SH-SY5Y (cell line): ENCODE results near the gene PCK1.

ENCODE experiments used
- GATA2 ChIP-seq: IDR thresholded peaks from 2 replicates; pipeline ENCODE4 v1.6.1; 2011; ENCODE audit warnings: mild to moderate bottlenecking, low read depth, low read length
- GATA3 ChIP-seq: IDR thresholded peaks from 2 replicates; pipeline ENCODE4 v1.6.1; 2011; ENCODE audit warnings: low read depth, mild to moderate bottlenecking, low read length, moderate library complexity

DNA sequence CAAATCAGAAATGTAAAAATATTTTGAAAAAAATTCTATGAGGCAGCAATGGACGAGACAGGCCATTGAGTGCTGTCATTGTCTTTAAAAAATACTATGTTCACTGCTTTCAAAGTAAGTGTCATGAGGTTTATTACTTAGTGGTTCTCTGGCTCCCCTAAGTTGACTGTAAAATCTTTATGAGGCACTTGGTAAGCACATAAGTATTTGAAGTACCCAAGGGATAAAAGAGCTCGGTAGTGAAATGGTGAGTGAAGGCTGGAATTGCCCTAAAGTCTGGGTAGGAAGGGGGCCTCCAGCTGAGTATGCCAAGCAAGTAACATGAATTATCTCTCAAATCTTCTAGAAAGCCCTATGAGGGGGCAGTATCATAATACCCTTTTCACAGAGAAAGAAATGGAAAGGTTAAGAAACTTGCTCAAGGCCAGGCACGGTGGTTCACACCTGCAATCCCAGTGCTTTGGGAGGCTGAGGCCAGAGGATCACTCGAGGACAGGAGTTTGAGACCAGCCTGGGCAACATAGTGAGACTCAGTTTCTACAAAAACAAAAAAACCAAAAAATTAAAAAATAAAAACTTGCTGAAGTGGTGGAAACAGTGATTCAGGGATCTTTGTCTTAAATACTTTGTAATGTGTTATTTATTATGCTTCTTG, 30.5 kb upstream of the PCK1 start:
- TF ChIP-seq GATA2 (no peak), GATA3 (no peak)
